ENCODE data around the gene FMNL2. TPM values are rescaled to one million over a fixed set of nuclear protein-coding genes. Genes with fewer than 3 reads are reported as not detected.
"Not testable (repeated sequence)": the region's sequence is repeated elsewhere in the genome, so short reads cannot be mapped to it uniquely, and the experiment has no call there.

Gene FMNL2
- polyA plus RNA-seq, 1 donor, result 20.4 TPM

GRCh38 chr2:152376385-152376784 lies 41.4 kb downstream of the FMNL2 start:
- DNase-seq, result no peak

- DNase-seq, result no peak
Observed at GRCh38 chr2:152376968-152377367, 42.0 kb downstream of the FMNL2 start.

DNA sequence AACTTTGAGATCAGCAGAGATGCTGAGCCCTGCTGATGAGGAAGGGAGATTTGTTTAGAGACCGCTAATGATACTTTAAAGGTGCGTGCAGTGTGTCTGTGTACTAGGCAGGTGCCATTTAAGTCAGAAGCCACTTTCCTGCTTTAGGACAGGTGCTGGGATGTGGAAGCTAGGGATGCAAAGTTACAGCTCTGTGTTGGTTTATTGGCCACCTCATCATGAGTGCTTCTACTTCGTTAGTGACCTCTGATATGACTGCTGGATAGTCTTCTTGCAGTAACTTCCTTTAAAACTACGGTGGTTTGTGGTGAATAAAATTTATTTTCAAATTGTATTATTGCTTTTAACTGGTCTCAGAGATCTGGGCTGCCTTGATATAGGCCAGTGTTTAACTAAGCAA lies 44.1 kb downstream of the FMNL2 start:
- DNase-seq, result no peak

- no peak for DNase-seq
Observed at GRCh38 chr2:152380261-152381055, 45.5 kb downstream of the FMNL2 start.

- no peak for DNase-seq
Observed at GRCh38 chr2:152383702-152384101, 48.7 kb downstream of the FMNL2 start.

DNA sequence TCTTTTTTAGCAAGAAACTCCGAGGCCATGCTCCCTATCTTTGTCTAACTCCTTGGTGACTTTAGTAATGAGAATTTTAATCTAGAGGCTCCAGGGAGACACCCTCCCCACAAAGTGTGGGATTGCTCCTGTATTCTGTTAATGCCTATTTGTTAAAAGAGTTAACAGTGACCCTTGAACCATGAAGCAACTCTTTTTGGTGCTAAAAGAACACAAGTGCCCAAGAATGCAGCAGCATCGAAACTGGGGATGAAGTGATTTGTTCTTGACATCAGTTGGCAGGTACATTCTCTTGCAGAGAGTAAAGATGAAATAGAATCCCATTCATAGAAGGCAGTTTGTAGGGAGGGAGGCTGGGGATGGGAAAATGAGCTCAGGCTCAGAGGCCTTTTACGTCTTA lies 50.0 kb downstream of the FMNL2 start:
- no peak for DNase-seq

DNA sequence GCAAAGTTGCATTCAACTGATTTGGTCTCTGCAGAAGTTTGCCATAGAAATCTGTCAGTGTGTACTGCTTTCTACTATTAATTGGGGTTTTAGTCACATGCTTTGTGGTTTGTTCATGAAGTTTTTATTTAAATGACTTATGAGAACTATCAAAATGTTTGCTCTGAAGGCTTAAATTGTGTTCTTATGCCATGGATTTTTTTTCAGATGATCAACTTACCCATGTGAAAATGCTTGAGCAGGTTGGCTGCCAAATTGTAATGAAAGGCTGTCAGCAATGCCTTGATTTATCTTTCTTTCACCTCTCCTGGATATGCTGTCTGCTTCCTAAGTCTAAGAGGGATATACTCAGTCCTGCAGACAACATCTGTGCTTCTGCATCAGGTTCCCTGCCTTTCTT lies 50.7 kb downstream of the FMNL2 start:
- DNase-seq, result no peak

GRCh38 chr2:152386266-152386665 lies 51.3 kb downstream of the FMNL2 start:
- DNase-seq, result no peak

GRCh38 chr2:152387041-152387440 lies 52.1 kb downstream of the FMNL2 start:
- no peak for DNase-seq

- DNase-seq, result not testable (repeated sequence)
Observed at GRCh38 chr2:152388269-152388668, 53.3 kb downstream of the FMNL2 start.

GRCh38 chr2:152389483-152389882 lies 54.5 kb downstream of the FMNL2 start:
- no peak for DNase-seq

DNA sequence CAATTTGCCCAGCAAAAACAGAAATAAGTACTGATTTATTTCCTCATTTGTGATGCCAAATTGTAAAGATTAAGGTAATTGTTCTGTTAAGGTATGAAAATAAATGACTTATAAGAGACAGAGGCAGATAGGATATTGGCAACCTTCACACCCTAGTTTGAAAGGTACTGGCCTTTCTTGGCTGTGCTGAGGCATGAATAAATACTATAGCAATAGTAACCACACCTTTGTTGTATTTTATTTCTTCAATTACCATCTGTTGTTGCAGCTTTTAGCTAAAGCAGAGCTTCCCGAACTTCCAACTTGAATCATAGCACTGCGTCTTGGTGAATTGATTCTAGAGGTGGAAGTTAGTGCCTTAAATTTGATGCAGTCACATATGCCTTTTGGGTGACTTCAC lies 55.9 kb downstream of the FMNL2 start:
- DNase-seq, result no peak

DNA sequence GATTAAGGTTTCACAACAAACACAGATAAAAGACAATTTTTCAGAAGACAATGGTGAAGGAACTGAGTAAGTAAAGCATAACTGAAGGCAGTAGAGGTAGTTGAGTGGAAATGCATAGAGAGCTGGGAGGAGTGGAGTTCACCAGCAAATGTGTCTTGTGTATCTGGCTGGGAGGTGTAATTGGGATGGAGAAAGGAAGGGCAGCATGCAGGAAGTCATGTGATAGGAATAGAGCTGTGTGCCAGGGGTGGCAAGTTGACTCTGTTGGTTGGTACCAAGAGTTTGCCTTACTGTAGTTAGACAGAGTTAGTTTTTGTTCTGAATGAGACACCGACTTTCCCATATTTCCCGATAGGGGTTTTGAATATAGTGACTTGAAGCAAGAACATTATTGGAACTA lies 56.3 kb downstream of the FMNL2 start:
- no peak for DNase-seq

GRCh38 chr2:152393377-152393776 lies 58.4 kb downstream of the FMNL2 start:
- no peak for DNase-seq

DNA sequence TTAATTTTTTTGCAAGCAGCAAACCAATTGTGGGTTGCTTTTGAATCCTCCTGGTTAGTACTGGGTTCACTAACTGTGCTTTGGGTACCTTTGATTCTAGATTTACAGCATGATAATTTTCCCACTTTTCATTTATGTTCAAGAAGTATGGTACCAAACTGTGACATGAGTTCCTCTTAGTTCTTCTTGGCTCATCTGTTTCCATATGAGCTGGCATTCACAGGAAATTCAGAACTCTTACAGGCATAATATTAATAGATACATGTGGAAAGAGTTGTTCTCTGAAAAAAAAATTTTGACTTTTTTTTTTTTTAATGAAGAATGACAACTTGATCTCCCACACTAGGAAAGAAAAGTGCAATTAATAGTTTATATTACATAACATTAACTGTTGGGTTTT lies 59.4 kb downstream of the FMNL2 start:
- no peak for DNase-seq

GRCh38 chr2:152395103-152395502 lies 60.1 kb downstream of the FMNL2 start:
- DNase-seq, result no peak

DNA sequence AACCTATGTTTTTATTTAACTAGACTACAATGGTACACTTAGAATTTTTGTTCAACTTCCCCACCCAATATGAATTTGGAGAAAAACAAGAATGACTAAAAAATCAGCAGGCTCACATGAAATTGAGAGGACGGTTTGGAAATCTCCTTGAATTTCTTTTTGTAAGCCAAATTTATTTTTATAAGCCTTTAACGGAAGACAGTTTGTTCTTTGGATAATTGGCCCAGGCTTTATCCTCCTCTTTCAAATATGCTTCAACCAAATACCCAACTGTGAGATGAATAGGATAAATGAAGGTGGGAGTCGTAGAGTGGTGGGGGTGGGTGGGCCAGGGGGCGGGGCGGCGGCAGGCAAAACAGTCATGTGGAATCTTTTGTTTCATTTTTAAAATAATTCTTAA lies 60.6 kb downstream of the FMNL2 start:
- DNase-seq, result no peak

DNA sequence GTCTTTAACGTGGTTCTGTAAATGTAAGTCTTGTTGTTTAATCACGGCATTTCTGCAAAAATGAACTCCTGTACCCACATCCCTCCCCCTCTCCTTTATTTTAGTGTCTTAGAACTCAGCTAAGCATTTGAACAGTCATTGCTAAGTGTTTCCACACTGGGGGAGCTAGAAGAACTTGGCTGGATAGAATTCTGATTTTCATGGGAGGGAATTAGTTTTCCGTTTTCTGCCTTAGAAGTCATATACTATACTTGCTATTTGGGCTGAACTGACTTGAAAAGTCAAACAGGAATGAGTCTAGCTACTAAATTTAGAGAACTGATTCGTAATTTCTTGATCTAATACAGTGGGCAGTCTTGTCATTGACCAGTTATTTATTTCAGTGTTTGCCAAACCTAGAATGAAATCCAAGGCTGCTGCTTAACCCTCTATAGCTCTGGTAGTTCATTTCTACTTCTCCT lies 61.1 kb downstream of the FMNL2 start:
- peak; percentile 79 for DNase-seq

DNA sequence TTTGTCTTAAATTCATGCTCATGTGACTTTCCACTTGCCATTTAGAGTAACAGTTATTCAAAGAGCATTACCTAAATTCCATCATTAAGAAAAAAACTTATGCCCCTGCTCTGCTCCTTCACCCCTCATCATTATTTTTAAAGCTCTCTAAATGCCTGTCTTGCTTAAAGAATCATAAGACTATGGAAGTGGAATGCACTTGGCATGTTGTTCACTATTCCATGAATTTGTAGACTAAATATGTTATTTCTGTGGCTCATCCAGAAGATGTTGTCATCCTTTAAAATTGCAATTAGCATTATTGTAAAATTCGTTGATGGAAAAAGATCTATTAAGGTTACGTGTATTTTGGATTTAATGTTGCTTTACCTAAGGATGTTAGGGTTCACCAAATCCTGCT lies 61.8 kb downstream of the FMNL2 start:
- no peak for DNase-seq

- no peak for DNase-seq
Observed at GRCh38 chr2:152399003-152399402, 64.0 kb downstream of the FMNL2 start.

- no peak for DNase-seq
Observed at GRCh38 chr2:152400607-152401214, 65.7 kb downstream of the FMNL2 start.

- DNase-seq, result no peak
Observed at GRCh38 chr2:152402780-152403759, 68.1 kb downstream of the FMNL2 start.
